K562 (cell line): ENCODE data around the gene ZNF486. TPM values are rescaled to one million over a fixed set of nuclear protein-coding genes. Genes with fewer than 3 reads are reported as not detected.

Experiments
- ATAC-seq: fragments of 200-7000 bp; cut with Tn5 transposase; 3 replicates; pipeline ENCODE4 v1.9.1; 2020; ENCODE audit warnings: moderate library complexity
- BruUV-seq: library from RNA; stranded (reverse); fragments of 400-500 nt; replicated peaks from 2 replicates; lab custom pipeline; 2021; lab: Mats Ljungman, UMichigan
- CTCF ChIA-PET: fragments of 300-600 bp; formaldehyde crosslinking; extraction: SDS; loops from one replicate; lab custom pipeline; 2021; ENCODE audit warnings: low intra/inter-chr PET ratio; lab: Yijun Ruan, JAX
- POLR2A ChIA-PET: fragments of 300-600, 350-650 bp; sonication (Branson Sonifier 250); formaldehyde crosslinking; extraction: SDS; loops from one replicate; lab custom pipeline; 2021; ENCODE audit warnings: antibody characterized with exemption, inconsistent platforms; lab: Yijun Ruan, JAX
- DNase-seq, 4 experiments: peaks; one replicate each; pipeline versions ENCODE4 v3.0.0 to v3.0.0-alpha.2; 2011 to 2018; ENCODE audit warnings: low spot score in 3 of 4, mixed read lengths in 3 of 4; ENCODE audit errors: extremely low read depth in 1 of 4
- FAIRE-seq: peaks from 2 replicates; lab custom pipeline; 2011; peaks lifted over from hg19 to GRCh38; lab: Jason Lieb, UNC
- H2AFZ ChIP-seq: 2 replicates; pipeline ENCODE4 v1.6.0; 2011; ENCODE audit warnings: low read depth, low read length, control low read depth, inconsistent platforms
- H3K27ac ChIP-seq: fragments of 200-600 bp; 3 replicates; pipeline ENCODE4 v1.8.0; 2011; ENCODE audit warnings: low read depth, mild to moderate bottlenecking, control low read depth, inconsistent platforms, low read length, moderate library complexity, mixed read lengths; ENCODE audit errors: extremely low read depth
- H3K27me3 ChIP-seq, 2 experiments: fragments of 300-600 bp in 1 of 2; 2 replicates in 1 of 2; 3 replicates in 1 of 2; pipeline versions ENCODE4 v1.6.0 to v1.8.0; 2011; ENCODE audit warnings: inconsistent platforms in 2 of 2, low read length in 2 of 2, mild to moderate bottlenecking in 1 of 2, mixed read lengths in 1 of 2, moderate library complexity in 1 of 2; ENCODE audit not compliant: control insufficient read depth in 2 of 2, insufficient read depth in 2 of 2
- H3K36me3 ChIP-seq: fragments of 300-600 bp; 3 replicates; pipeline ENCODE4 v1.8.0; 2011; ENCODE audit warnings: mild to moderate bottlenecking, low read length, inconsistent platforms; ENCODE audit not compliant: control insufficient read depth, insufficient read depth
- H3K4me1 ChIP-seq, 2 experiments: fragments of 200-600 bp in 1 of 2; replicated peaks in 1 of 2; 2 replicates in 1 of 2; 3 replicates in 1 of 2; pipeline versions ENCODE4 v1.5.1 to v1.8.0; 2011; ENCODE audit warnings: inconsistent platforms in 2 of 2, low read length in 2 of 2, mild to moderate bottlenecking in 1 of 2, mixed read lengths in 1 of 2, moderate library complexity in 1 of 2; ENCODE audit not compliant: control insufficient read depth in 2 of 2, insufficient read depth in 2 of 2
- H3K4me2 ChIP-seq: 2 replicates; pipeline ENCODE4 v1.6.1; 2011; ENCODE audit warnings: low read length, control low read depth, inconsistent platforms, mixed read lengths; ENCODE audit not compliant: insufficient read depth
- H3K4me3 ChIP-seq: fragments of 200-600 bp; sonication (generic), shearing (Covaris generic); 2 replicates; pipeline ENCODE4 v1.5.1; 2016; ENCODE audit warnings: control low read depth, inconsistent platforms
- H3K79me2 ChIP-seq: fragments of 200-600 bp; 3 replicates; pipeline ENCODE4 v1.8.0; 2011; ENCODE audit warnings: low read length, inconsistent platforms; ENCODE audit not compliant: control insufficient read depth, insufficient read depth
- H3K9ac ChIP-seq, 2 experiments: 2 replicates each; pipeline versions ENCODE4 v1.6.0 to v1.6.1; 2011; ENCODE audit warnings: low read depth in 2 of 2, low read length in 2 of 2, control low read depth in 1 of 2, inconsistent platforms in 1 of 2, mild to moderate bottlenecking in 1 of 2, mixed read lengths in 1 of 2; ENCODE audit not compliant: insufficient read depth in 1 of 2
- H3K9me1 ChIP-seq: one replicate; pipeline ENCODE4 v1.6.0; 2011; ENCODE audit warnings: inconsistent platforms, mild to moderate bottlenecking, low read length, moderate library complexity; ENCODE audit not compliant: control insufficient read depth, insufficient read depth
- H3K9me3 ChIP-seq: replicated peaks from 2 replicates; pipeline ENCODE4 v1.5.1; 2011; ENCODE audit warnings: low read depth, low read length, inconsistent platforms; ENCODE audit not compliant: control insufficient read depth, insufficient read depth
- H4K20me1 ChIP-seq: replicated peaks from 2 replicates; pipeline ENCODE4 v1.6.1; 2011; ENCODE audit warnings: low read length, inconsistent platforms, mixed read lengths; ENCODE audit not compliant: control insufficient read depth, insufficient read depth
- CEBPB ChIP-seq: fragments of 450-650 bp; IDR thresholded peaks from 2 replicates; pipeline ENCODE4 v1.6.1; 2016; ENCODE audit warnings: missing genetic modification characterization, missing compliant biosample characterization
- CEBPG ChIP-seq, 3 experiments: fragments of 200-800 bp in 1 of 3; sonication (Bioruptor generic) in 1 of 3; sonication (generic) in 1 of 3; formaldehyde crosslinking in 1 of 3; IDR thresholded peaks in 2 of 3; conservative IDR thresholded peaks in 1 of 3; 2 replicates each; pipeline versions ENCODE4 v1.6.1 to v1.8.0; 2016 to 2022; ENCODE audit warnings: missing compliant biosample characterization in 2 of 3, missing genetic modification characterization in 2 of 3, mild to moderate bottlenecking in 1 of 3, missing genetic modification reagents in 1 of 3
- HOXB6 ChIP-seq: fragments of 250-450 bp; sonication (Bioruptor Pico); IDR thresholded peaks from 2 replicates; pipeline ENCODE4 v1.5.1; 2022; ENCODE audit warnings: mild to moderate bottlenecking, borderline replicate concordance
- SREBF1 ChIP-seq: fragments of 150-350 bp; IDR thresholded peaks from 2 replicates; pipeline ENCODE4 v1.6.1; 2014; ENCODE audit warnings: antibody characterized with exemption, low read depth, low read length, borderline replicate concordance
- ZBTB8A ChIP-seq: fragments of 450-650 bp; IDR thresholded peaks from 2 replicates; pipeline ENCODE4 v1.6.1; 2018; ENCODE audit warnings: mild to moderate bottlenecking, moderate library complexity; ENCODE audit not compliant: partially characterized antibody
- ZNF274 ChIP-seq: IDR thresholded peaks from 2 replicates; pipeline ENCODE4 v1.6.1; 2011; ENCODE audit warnings: low read depth, mild to moderate bottlenecking, low read length, moderate library complexity, borderline replicate concordance
- WGBS: fragments of 100-300 bp; shearing (Covaris generic); methylation state at CpG from one replicate; pipeline ENCODE4 v1.1.6; 2016; ENCODE audit warnings: low coverage, mixed read lengths; ENCODE audit not compliant: insufficient coverage; ENCODE audit errors: missing lambda C conversion rate; 5-methylcytosine and 5-hydroxymethylcytosine counted together
- in situ Hi-C: fragments of 300-500 bp; cut with MboI; formaldehyde crosslinking; loops from 4 replicates; pipeline ENCODE4 v1.15.0; 2018; ENCODE audit warnings: inconsistent platforms, mixed read lengths
- intact Hi-C: fragments of 100-400 bp; cut with micrococcal nuclease; formaldehyde crosslinking; loops from 2 replicates; pipeline ENCODE4 v1.14.2; 2022
- polyA plus RNA-seq, 8 experiments: library from polyadenylated mRNA; depleted of rRNA in 4 of 8; stranded (reverse) in 5 of 8; unstranded in 3 of 8; fragments of >200 nt; fragmentation: Nextera tagmentation in 2 of 8; fragmentation: Illumina TruSeq in 1 of 8; extraction: Ambion mirVana in 2 of 8; extraction: Trizol in 1 of 8; gene quantifications; 2 replicates each; pipeline versions ENCODE4 v1.2.1 to v1.2.3, GENCODE V29; 2011 to 2014; ENCODE audit warnings: inconsistent platforms in 1 of 8, missing spikeins in 1 of 8
- total RNA-seq, 7 experiments: library from RNA; depleted of rRNA in 6 of 7; stranded (reverse); fragments of >200 nt in 6 of 7; fragmentation: Illumina TruSeq in 2 of 7; extraction: Trizol in 2 of 7; gene quantifications; 2 replicates each; pipeline versions ENCODE4 v1.2.1 to v1.2.3, GENCODE V29; 2011 to 2021; ENCODE audit warnings: low replicate concordance in 1 of 7
- TF ChIP-seq, protein P1 (sequence below): fragments of 250-450 bp; sonication (Bioruptor Pico); IDR thresholded peaks from 2 replicates; pipeline ENCODE4 v1.8.0; 2021; ENCODE audit warnings: borderline replicate concordance, mild to moderate bottlenecking, moderate library complexity; ENCODE audit not compliant: poor library complexity, severe bottlenecking

Gene ZNF486
- total and polyA plus RNA-seq, 9 of the 15 experiments (the other 6 are each of a cell fraction or from before 2014, with no cell fraction given) = 0.39 to 1.6 (median 1.2) TPM

GRCh38 chr19:20186174-20186573 is 19.2 kb downstream of the ZNF486 start:
- no peak overlapping the region for H2AFZ ChIP-seq
- no peak overlapping the region for H3K4me3 ChIP-seq
- H3K9ac ChIP-seq = no peak overlapping the region
- ATAC-seq (no peak), DNase-seq (no peak), FAIRE-seq (no peak)
- no peaks in the 10 kb centered on the region for H3K4me1 ChIP-seq
- intact Hi-C loops (no loop called here), in situ Hi-C loops (no loop called here)
- POLR2A ChIA-PET = no interaction called here
- no peak overlapping the region for H3K27ac ChIP-seq
- no peaks in the 10 kb centered on the region for H3K9me3 ChIP-seq
- WGBS = 6% methylated on average over 4 of the region's 4 CpGs
- H3K27me3 ChIP-seq = no peaks in the 10 kb centered on the region
- CTCF ChIA-PET = interaction anchor here (0.7 kb wide), 1 partner anchor 8 kb away, joined by 4 read pairs; no protein-coding TSS in a partner anchor
- peak; percentile 30; the same call in 1 of the 2 replicates for TF ChIP-seq CEBPB (tag)
- TF ChIP-seq HOXB6 (CRISPR knock-in tag) = no peak
- TF ChIP-seq CEBPG (CRISPR knock-in tag; IDR thresholded peaks at IDR 0.05) = no peak
- TF ChIP-seq CEBPG (tag; conservative IDR thresholded peaks at IDR 0.05 in 1 of 2, IDR thresholded peaks at IDR 0.05 in 1 of 2) = peak in 1 of 2 experiments; percentile 54; a peak in 2 of 4 replicates
- no peaks in the 10 kb centered on the region for H3K9me1 ChIP-seq
- no peaks in the 10 kb centered on the region for H3K79me2 ChIP-seq
- BruUV-seq = no TSS peak
- H4K20me1 ChIP-seq = no peaks in the 10 kb centered on the region
- no peaks in the 10 kb centered on the region for H3K36me3 ChIP-seq
- no peak overlapping the region for H3K4me2 ChIP-seq

- TF ChIP-seq ZNF274 (peak; percentile 68), CEBPG (CRISPR knock-in tag; IDR thresholded peaks at IDR 0.05) (no peak), CEBPG (tag; conservative IDR thresholded peaks at IDR 0.05 in 1 of 2, IDR thresholded peaks at IDR 0.05 in 1 of 2) (no peak), SREBF1 (no peak), ZBTB8A (no peak)
- TF ChIP-seq, protein P1, sequence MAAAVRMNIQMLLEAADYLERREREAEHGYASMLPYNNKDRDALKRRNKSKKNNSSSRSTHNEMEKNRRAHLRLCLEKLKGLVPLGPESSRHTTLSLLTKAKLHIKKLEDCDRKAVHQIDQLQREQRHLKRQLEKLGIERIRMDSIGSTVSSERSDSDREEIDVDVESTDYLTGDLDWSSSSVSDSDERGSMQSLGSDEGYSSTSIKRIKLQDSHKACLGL (CRISPR knock-in tag) = no peak
- DNase-seq = no peak
- POLR2A ChIA-PET = no interaction called here
- Histone ChIP-seq H3K27me3 (no peaks in the 10 kb centered on the region), H3K27ac (no peak overlapping the region), H2AFZ (no peak overlapping the region), H3K79me2 (no peaks in the 10 kb centered on the region), H3K4me2 (no peak overlapping the region), H4K20me1 (no peaks in the 10 kb centered on the region), H3K9ac (no peak overlapping the region), H3K4me3 (no peak overlapping the region), H3K36me3 (no peaks in the 10 kb centered on the region), H3K9me1 (no peaks in the 10 kb centered on the region), H3K9me3 (no peaks in the 10 kb centered on the region), H3K4me1 (no peaks in the 10 kb centered on the region)
- in situ Hi-C loops (no loop called here), intact Hi-C loops (no loop called here)
- no peak for ATAC-seq
- BruUV-seq = no TSS peak
- no peak for FAIRE-seq
- CTCF ChIA-PET = no interaction called here
- WGBS = 11% methylated on average over 3 of the region's 3 CpGs
Measured at GRCh38 chr19:20197747-20198146, 30.7 kb downstream of the ZNF486 start.
